HG03571 (cell line): Measurements from ENCODE around the gene NEK4.
"Not testable (repeated sequence)": the region's sequence is repeated elsewhere in the genome, so short reads cannot be mapped to it uniquely, and the experiment has no call there.

Source experiments
- ATAC-seq: cut with Tn5 transposase; IDR thresholded peaks from one replicate; pipeline ENCODE4 v1.9.1; 2021; ENCODE audit not compliant: unreplicated experiment

Gene NEK4

DNA sequence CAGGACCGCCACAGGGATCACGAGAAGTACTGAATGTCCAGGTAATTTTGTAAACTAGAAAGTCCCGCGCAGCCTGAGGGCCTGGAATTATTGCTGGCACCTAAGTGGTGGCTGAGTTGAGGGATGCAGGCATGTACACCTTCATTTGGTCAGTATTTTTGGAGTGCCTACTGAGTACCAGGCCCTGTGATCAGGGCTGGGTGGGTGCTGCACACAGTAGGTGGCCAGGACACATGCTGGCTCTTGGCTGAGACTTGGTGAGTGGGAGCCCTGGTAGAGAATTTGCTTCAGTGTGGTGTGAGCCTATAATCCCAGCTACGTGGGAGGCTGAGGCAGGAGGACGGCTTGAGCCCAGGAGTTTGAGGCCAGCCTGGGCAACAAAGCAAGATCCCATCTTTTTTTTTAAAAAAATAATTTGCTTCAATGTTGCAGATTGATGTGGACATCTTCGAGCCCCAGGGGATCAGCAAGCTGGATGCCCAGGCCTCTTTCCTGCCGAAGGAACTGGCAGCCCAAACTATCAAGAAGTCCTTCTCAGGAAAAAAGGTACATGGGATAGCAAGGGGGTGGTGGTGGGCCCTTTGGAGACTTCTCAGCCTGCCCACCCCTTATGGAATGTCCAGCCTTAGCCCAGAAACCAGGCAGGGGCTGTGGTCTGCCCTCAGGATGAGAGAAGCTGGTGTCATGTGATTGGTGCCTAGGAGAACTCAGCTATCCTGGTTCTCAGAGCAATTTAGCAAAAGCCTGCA, 9.3 kb upstream of the NEK4 start:
- no peak for ATAC-seq

GRCh38 chr3:52779011-52779836, 8.5 kb upstream of the NEK4 start:
- ATAC-seq = no peak

- ATAC-seq = no peak
Measured at GRCh38 chr3:52777959-52778805, 7.4 kb upstream of the NEK4 start.

DNA sequence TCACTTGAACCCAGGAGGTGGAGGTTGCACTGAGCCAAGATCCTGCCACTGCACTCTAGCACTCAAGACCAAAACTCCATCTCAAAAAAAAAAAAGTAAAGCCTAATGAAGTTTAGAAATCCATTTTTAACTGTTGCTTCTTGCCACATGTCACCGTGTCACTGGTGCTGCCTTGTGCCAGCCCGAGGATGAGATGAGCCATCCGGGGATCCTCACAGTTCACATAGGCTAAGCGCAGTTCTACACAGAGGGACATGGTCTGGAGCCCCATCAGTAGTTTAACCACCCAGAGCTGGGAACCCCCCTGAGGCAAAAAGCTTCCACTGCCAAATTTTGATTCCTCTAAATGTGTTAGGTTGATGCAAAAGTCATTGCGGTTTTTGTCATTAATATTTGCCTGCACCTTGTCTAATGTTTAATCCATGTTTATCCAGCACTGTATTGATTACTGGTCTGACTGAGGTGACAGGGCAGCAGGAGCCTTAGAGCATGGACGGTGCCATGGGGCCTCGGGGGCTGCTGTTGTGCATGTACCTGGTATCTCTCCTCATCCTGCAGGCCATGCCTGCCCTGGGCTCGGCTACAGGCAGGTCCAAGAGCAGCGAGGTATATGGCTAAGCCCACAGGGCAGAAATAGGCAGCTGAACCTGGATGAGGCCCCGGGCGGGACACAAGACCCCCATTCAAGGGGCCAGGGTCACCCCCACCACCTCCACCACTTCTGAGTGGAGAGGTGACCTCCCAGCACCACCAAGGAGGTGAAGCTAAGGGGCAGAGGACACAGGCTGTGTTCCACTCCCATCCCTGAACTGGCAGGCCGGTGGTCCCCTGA, 6.6 kb upstream of the NEK4 start, which contains the start of gene ITIH1:
ITIH1 (plus strand) TSS at position 473 of the 832 bp plus-strand sequence; CDS start at position 490, 17 bp downstream.
- ATAC-seq = no peak

- ATAC-seq = not testable (repeated sequence)
Measured at GRCh38 chr3:52776486-52776885, 5.7 kb upstream of the NEK4 start.

DNA sequence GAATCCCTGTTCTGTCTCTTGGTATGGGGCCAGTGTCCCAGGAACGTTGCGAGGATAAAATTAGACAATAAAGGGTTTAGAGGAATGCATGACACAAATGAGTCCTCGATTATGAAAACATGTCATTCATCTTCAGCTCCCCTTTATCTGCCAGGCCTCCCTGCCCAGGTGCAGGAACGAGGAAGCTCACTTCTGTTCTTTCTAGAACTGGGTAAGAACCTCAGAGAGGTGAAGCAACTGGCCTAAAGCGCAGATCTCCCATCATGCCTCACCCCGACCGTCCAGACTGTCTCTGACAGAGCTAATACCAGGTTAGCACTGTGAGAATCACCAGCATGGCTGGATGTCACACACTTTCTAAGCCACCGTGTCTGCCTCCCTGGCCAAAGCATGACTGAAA, 5.1 kb upstream of the NEK4 start:
- no peak for ATAC-seq

GRCh38 chr3:52774901-52775864, 4.4 kb upstream of the NEK4 start:
- ATAC-seq = no peak

GRCh38 chr3:52774066-52774713, 3.5 kb upstream of the NEK4 start:
- no peak for ATAC-seq

GRCh38 chr3:52773361-52774065, 2.8 kb upstream of the NEK4 start:
- no peak for ATAC-seq

GRCh38 chr3:52771702-52772101, 962 bp upstream of the NEK4 start:
- no peak for ATAC-seq

DNA sequence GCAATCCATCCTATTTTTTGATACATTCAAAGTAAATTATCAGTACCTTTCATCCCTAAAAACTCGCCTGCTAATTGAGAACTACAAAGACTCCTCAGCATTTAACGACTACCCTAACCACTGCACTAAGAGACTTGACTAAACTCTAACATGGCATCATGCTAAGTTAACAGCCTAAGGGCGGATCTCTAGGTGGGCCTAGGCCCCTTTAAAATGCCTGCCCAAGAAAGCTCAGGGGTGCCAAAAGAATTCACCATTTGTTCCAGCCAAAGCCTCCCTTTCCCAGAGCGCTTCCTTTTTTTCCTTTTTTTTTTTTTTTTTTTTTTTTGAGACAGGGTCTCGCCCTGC, 568 bp upstream of the NEK4 start:
- ATAC-seq = peak; percentile 15

- ATAC-seq = no peak
Measured at GRCh38 chr3:52769786-52770455, 819 bp downstream of the NEK4 start.

DNA sequence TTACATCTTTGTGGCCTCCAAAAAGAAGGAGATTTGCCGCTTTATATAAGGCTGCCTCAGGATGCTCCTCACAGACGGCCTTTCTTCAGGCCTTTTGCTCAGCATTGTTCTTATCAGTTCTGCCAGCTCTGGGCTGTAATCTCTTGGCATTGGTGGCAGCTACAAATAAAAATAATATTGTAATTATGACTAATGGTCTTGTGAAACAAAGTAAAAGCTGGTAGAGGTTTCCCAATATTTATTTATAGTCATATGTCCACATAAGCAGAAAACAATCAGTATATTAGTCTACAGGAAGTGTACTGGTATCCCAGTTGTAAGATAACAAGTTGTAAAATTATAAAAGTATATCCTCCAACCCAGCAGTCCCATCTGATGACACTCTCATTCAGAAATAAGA, 7.3 kb downstream of the NEK4 start:
- ATAC-seq = no peak

- ATAC-seq = no peak
Measured at GRCh38 chr3:52756141-52756540, 14.6 kb downstream of the NEK4 start.

DNA sequence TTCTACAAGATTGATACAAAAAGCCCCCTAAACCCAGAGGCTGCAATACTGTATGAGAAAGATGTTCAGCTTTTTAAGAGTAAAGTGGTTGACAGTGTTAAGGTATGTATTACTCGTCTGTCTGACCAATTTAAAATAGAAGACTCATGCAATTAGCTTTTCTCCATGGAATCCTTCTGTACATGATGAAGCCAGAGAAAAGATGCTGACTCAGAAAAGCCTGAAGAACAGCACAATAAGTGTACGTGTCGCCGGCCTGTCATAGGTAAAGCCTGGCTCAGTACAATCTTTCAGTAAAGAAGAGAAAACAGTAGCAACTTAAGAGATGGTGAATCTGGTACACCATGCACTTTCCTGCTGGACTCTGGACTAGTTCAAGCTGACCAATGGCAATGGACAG, 16.4 kb downstream of the NEK4 start:
- no peak for ATAC-seq

GRCh38 chr3:52752045-52752660, 18.6 kb downstream of the NEK4 start:
- ATAC-seq = no peak

- no peak for ATAC-seq
Measured at GRCh38 chr3:52743721-52744120, 27.0 kb downstream of the NEK4 start.
